Measurements from ENCODE around the gene TIGD7. TPM values are rescaled to one million over a fixed set of nuclear protein-coding genes. Genes with fewer than 3 reads are reported as not detected.

TIGD7 gene
- total RNA-seq, 4 donors from 2014 or later = 0.20 to 4.3 (median 2.5) TPM; not detected in 1

- Histone ChIP-seq H3K36me3 (peaks cover 0 to 24% (median 2%) of the 10 kb centered on the region in 4 donors), H3K4me3 (peak within 1 kb of the TSS; percentile 79 to 99 (median 92)), H3K27me3 (peaks cover 4% of the 10 kb centered on the region), H3K4me1 (peaks cover 5 to 28% (median 25%) of the 10 kb centered on the region in 4 donors), H3K9me3 (peaks cover 0 to 12% of the 10 kb centered on the region in 2 donors), H3K27ac (peak within 1 kb of the TSS; percentile 98 to 100 (median 100))
- peak; percentile 97 for DNase-seq
- TF ChIP-seq POLR2A (IDR thresholded peaks at IDR 0.05) (peak; percentile 77), CTCF (IDR thresholded peaks at IDR 0.05) (peak in 1 of 5 experiments; percentile 32), EP300 (IDR thresholded peaks at IDR 0.05; ENCODE audit: low read depth) (no peak), POLR2AphosphoS5 (IDR thresholded peaks at IDR 0.05) (peak; percentile 68 to 86 (median 78))
- 0% methylated on average over 40 of the region's 72 CpGs; no CpG with 5 or more reads in 1 of the 2 donors for WGBS, 2 donors (ENCODE audit: low coverage in 1 of 2)
- intact Hi-C loops (cut with DNase I; ENCODE audit: low total_unique reads) (no loop called here), in situ Hi-C loops (cut with MboI; ENCODE audit: low pct_ligation_motif_present in 1 of 4, low pct_unique_long_range_greater_than_20kb in 1 of 4, low sequenced_read_pairs in 3 of 4) (no loop called here)
These were observed 22.3 kb downstream of the TIGD7 start, which contains the start of gene ZNF263 for GRCh38 chr16:3282730-3283542. ZNF263 (plus strand) TSS chr16:3283491; CDS start chr16:3283819, 328 bp downstream.

- no peak for DNase-seq
- Histone ChIP-seq H3K4me3 (peak overlapping the region; percentile 79 to 99 (median 92)), H3K27me3 (peaks cover 10% of the 10 kb centered on the region), H3K27ac (peak overlapping the region; percentile 98 to 100 (median 100)), H3K9me3 (peaks cover 0 to 5% of the 10 kb centered on the region in 2 donors), H3K36me3 (peaks cover 0 to 19% (median 2%) of the 10 kb centered on the region in 4 donors), H3K4me1 (peaks cover 5 to 28% (median 25%) of the 10 kb centered on the region in 4 donors)
- intact Hi-C loops (cut with DNase I; ENCODE audit: low total_unique reads) (no loop called here), in situ Hi-C loops (cut with MboI; ENCODE audit: low pct_ligation_motif_present in 1 of 4, low pct_unique_long_range_greater_than_20kb in 1 of 4, low sequenced_read_pairs in 3 of 4) (no loop called here)
- 18 to 42% methylated on average over 9 to 28 of the region's 29 CpGs for WGBS, 2 donors (ENCODE audit: low coverage in 1 of 2)
- TF ChIP-seq EP300 (IDR thresholded peaks at IDR 0.05; ENCODE audit: low read depth) = no peak
- no peak for TF ChIP-seq CTCF (IDR thresholded peaks at IDR 0.05)
- TF ChIP-seq POLR2AphosphoS5 (IDR thresholded peaks at IDR 0.05) = no peak
- TF ChIP-seq POLR2A (IDR thresholded peaks at IDR 0.05) = no peak
These were observed 23.0 kb downstream of the TIGD7 start for GRCh38 chr16:3282103-3282729.

DNA sequence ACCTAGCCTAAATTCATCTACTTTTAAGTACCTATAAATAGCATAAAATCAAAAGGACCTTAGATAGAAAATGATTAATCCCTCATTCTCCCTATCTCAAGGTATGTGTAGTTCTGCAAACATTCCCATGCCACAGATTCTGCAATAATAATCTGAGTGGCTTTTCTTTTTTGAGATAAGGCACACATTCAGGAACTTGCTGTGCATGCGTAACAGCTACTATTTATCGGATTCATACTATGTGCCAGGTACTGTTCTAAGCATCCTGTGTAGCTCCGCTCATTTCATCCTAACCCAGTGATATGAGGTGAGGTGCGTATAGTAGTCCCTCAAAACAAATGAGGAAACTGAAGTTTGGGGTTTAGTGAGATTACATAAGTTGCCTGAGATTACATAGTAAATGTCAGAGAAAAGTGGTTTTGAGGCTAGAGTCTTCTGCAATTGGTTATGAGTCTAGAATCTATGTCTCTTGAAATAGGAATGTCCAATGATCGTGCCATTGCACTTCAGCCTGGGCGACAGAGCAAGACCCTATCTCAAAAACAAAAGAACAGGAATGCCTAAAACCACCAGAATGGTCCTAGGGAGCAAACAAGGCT is 23.9 kb downstream of the TIGD7 start:
- intact Hi-C loops (cut with DNase I; ENCODE audit: low total_unique reads) = no loop called here
- DNase-seq = no peak
- 85 to 92% methylated on average over 2 to 6 of the region's 6 CpGs for WGBS, 2 donors (ENCODE audit: low coverage in 1 of 2)
- Histone ChIP-seq H3K9me3 (no peaks in the 10 kb centered on the region), H3K36me3 (peaks cover 0 to 10% (median 1%) of the 10 kb centered on the region in 4 donors), H3K4me1 (peaks cover 5 to 28% (median 25%) of the 10 kb centered on the region in 4 donors), H3K27ac (no peak overlapping the region), H3K4me3 (no peak overlapping the region), H3K27me3 (peaks cover 10% of the 10 kb centered on the region)
- in situ Hi-C loops (cut with MboI; ENCODE audit: low pct_ligation_motif_present in 1 of 4, low pct_unique_long_range_greater_than_20kb in 1 of 4, low sequenced_read_pairs in 3 of 4) = no loop called here
- TF ChIP-seq POLR2A (IDR thresholded peaks at IDR 0.05) (no peak), EP300 (IDR thresholded peaks at IDR 0.05; ENCODE audit: low read depth) (no peak), CTCF (IDR thresholded peaks at IDR 0.05) (no peak), POLR2AphosphoS5 (IDR thresholded peaks at IDR 0.05) (no peak)

GRCh38 chr16:3276679-3277078 is 28.6 kb downstream of the TIGD7 start:
- 81 to 84% methylated on average over 3 to 5 of the region's 5 CpGs for WGBS, 2 donors (ENCODE audit: low coverage in 1 of 2)
- in situ Hi-C loops (cut with MboI; ENCODE audit: low pct_ligation_motif_present in 1 of 4, low pct_unique_long_range_greater_than_20kb in 1 of 4, low sequenced_read_pairs in 3 of 4) = no loop called here

More at GRCh38 chr16:3276679-3277078, 28.6 kb downstream of the TIGD7 start:
- TF ChIP-seq POLR2A (IDR thresholded peaks at IDR 0.05) = no peak
- Histone ChIP-seq H3K27me3 (peaks cover 10% of the 10 kb centered on the region), H3K9me3 (no peaks in the 10 kb centered on the region), H3K27ac (no peak overlapping the region), H3K4me1 (peaks cover 0 to 1% (median under 1%) of the 10 kb centered on the region in 4 donors), H3K4me3 (no peak overlapping the region), H3K36me3 (no peaks in the 10 kb centered on the region)
- no peak for DNase-seq
- intact Hi-C loops (cut with DNase I; ENCODE audit: low total_unique reads) = no loop called here

Measured in transverse colon (tissue), 4 donors.